Stimulated activated CD4-positive, alpha-beta T cell treated with anti-CD3 and anti-CD28 coated beads, Interleukin-1b, Interleukin-23, amount 100 ng/mL, for 24 hours (primary cell): ENCODE measurements around the gene AP3S2.
A peak's percentile ranks its signal among the peaks of the same experiment; 100 is the strongest.
"Not testable (repeated sequence)": the region's sequence is repeated elsewhere in the genome, so short reads cannot be mapped to it uniquely, and the experiment has no call there.

Source experiments
- DNase-seq, 4 experiments: peaks; one replicate each; pipeline ENCODE4 v3.0.0-alpha.2; 2020; ENCODE audit warnings: low read depth in 4 of 4, low spot score in 1 of 4

Gene AP3S2

DNA sequence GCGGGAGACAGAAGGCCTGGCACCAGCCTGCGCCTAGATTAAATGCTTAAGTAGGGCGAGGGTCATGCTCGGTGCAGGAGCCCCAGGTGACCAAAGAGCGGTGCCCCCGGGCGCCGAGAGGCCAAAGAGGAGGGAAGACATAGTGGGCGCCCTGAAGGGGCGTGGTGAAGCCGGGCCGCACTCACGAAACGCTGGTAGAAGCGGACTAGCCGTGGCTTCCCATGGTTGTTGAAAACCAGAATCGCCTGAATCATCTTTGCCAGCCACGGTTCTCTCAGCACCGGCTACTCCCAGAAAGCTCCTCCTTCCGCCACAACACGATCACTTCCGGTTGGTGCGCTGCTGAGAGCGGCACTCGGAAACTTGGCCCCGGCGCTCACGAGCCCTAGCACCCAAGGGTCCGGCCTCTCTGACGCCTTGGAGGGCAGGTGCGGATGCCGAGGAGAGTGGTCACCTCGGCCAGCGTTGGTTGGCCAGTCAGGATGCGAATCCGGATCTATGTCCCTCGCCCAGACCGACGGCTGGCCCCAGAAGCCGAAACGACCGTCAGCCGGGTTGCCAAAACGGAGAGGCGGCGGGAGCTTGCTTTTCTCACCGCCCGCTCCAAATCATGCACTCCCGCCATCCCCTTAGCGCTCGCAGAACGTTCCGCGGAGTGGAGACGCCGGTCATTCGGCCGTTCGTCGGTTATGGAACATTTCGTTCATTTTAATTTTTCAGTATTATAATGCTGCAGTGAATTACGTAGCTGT lies at the start of gene AP3S2:
AP3S2 (minus strand) TSS at position 299 of the 752 bp plus-strand sequence; CDS start at position 254, 45 bp downstream.
- DNase-seq, result peak; percentile 77 to 86 (median 84)

DNA sequence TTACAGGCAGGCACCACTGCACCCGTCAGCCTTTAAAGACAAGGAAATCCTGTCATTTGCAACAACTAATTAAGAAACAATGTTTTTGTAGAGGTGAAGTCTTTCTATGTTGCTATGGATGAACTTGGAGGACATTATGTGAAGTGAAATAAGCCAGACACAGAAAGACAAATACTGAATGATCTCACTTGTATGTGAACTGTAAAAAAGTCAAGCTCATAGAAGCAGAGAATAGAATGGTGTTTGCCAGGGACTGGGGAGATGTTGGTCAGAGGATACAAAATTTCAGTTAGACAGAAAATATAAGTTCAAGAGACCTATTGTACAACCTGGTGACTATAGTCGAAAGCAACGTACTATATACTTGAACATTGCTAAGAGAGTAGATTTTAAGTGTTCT lies 46.1 kb upstream of the AP3S2 start:
- no peak for DNase-seq

DNA sequence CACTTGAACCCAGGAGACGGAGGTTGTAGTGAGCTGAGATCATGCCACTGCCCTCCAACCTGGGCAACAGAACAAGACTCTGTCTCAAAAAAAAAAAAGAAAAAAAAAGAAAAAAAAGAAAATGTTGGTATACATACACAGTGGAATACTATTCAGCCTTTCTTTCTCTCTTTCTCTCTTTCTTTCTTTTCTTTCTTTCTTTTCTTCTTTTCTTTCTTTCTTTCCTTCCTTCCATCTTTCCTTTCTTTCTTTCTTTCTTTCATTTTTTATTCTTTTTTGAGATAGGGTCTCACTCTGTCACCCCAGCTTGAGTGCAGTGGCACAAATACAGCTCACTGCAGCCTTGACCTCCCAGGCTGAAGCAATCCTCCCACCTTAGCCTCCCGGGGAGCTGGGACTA lies 45.6 kb upstream of the AP3S2 start:
- not testable (repeated sequence) for DNase-seq

DNA sequence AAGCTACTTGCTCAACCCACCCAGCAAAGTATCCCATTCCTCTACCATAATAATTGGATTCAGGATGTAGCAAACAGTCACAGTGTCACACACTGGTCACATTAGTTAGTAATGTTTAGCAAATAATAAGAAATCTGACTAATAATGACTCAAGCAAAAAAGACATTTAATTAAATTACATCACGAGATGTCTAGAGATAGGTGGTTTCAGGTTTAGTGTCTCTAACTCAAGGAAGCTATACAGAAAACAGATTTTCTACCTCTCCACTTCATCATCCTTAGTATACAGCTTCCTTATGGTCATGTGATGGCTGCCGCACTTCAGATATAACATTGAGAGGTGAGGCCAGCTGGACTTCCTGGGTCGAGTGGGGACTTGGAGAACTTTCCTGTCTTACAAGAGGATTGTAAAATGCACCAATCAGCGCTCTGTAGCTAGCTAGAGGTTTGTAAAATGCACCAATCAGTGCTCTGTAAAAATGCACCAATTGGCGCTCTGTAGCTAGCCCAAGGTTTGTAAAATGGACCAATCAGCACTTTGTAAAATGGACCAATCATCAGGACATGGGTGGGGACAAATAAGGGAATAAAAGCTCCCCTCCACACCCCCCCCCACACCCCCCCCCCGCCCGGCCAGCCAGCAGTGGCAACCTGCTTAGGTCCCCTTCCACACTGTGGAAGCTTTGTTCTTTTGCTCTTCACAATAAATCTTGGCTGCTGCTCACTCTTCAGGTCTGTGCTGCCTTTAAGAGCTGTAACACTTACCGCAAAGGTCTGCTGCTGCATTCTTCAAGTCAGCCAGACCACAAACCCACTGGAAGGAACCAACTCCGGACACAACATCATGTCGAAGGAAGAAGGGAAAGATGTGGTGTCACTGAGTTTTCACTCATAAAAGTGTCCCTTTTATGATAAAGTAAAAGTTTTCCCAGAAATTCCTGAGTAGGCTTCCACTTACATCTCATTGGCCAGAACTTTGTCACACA lies 43.9 kb upstream of the AP3S2 start:
- DNase-seq, result no peak

DNA sequence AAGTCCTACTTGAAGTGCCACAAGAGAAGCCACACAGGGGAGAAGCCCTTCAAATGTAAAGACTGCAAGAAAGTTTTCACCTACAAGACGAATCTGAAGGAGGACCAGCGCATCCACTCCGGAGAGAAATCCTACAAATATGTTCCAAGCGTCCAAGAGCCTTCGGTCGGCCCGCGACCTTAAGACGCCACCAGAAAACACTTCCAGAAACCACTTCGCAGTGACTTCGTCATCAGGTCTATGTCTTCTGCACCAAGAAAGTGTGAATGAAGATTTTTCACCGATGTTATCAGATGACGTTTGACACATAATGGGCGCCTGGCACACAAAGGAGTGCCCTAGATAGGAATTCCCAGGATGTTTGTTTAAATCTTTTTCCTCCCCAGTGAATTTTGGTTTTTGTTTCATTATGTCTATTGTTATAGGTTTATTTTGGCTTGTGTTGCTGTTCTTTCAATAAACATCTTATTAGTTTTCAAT lies 43.0 kb upstream of the AP3S2 start:
- DNase-seq, result no peak

DNA sequence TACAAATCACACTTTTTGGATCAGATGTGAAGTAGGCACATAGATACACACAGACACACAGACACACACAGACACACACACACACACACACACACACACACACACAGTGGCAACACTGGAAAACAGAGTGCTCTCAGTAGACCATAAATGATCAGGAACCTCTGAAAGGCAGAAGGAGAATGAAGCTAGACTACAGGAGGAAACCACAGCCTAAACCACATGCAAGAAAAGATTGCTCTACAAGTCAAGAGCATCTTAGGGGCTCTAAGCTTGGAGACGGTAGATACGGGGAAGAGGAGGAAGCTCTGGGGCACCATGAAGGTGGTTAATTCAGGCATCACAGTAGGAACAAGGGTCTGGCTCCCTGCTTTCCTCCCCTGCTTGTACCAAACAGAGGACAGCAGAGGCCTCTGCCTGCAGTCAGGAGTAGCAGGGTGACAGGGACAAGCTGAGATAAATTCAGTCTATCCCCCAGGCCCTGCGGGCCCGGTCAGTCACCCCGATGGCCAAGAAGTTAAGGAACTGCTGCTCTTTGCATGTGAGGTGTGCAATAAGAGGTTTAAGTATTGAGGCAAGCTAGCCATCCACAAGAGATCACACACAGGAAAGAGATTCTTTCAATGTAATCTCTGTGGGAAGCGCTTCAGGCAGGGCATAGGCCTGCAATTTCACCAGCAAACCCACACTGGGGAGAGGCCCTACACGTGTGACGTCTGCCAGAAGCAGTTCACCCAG lies 42.4 kb upstream of the AP3S2 start:
- DNase-seq, result no peak

DNA sequence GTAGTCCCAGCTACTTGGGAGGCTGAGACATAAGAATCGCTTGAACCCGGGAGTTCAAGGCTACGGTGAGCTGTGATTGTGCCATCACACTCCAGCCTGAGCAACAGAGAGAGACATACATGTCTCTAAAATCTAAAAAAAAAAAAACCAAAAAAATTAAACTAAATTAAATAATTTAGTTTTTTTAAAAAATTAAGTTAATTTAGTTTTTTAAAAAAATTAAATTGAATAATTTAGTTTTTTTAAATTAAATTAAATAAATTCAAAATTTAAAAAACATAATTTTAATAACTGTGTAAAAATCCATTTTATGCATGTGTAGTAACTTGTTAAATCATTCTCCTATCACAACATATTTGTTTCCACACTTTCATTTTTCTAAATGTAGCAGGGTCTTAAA lies 39.1 kb upstream of the AP3S2 start:
- DNase-seq, result no peak

DNA sequence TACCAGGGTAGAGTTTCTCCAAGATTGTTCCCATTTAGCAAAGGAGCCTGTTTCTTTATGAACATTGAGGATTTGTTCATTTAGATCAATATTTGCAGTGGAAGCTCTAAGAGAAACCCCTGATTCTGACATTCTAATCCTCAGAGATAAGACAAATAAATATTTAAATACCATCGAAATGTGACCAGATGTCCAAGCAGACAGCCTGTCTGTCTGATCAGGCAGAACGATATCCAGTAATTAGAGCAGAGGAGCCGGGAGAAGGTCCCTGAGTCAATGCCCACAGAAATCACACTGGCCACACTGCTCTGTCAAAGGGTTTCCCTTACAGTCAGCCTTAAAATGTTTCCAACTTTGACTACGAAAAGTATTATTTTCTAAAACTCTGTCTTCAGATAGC lies 34.6 kb upstream of the AP3S2 start:
- DNase-seq, result no peak

DNA sequence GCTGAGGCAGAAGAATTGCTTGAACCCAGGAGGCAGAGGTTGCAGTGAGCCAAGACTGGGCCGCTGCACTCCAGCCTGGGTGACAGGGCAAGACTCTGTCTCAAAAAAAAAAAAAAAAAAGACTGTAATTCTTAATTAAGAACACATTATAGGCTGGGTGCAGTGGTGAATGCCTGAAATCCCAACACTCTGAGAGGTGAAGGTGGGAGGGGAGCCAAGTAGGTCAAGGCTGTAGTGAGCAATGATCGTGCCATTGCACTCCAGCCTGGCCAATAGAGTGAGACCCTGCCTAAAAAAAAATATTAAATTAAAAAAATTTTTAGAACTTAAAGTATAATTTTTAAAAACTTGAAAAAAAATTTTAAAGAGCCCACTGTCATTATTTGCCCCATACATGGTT lies 32.4 kb upstream of the AP3S2 start:
- DNase-seq, result no peak

DNA sequence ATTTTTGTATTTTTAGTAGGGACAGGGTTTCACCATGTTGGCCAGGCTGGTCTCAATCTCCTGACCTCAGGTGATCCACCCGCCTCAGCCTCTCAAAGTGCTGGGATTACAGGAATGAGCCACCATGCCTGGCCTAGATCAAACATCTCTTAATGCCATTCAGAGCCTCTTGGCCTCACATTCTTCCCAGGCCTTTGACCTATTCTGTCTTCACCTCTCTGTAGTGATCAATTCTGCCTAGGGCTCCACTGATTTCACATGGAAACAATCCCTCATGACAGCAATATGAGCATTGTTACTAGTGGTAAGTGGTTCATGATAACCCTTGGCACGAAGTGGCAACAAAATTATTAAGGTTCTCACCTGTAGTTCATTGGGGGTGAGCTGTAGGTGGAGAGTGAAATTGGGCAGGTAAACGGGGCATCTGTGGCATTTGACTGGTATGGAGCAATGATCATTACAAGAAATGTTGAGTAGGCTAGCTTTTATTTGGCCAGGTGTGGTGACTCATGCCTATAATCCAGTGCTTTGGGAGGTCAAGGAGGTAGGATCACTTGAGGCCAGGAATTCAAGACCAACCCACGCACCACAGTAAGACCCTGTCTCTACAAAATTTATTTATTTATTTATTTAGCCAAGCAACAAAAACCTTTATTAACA lies 23.8 kb upstream of the AP3S2 start:
- DNase-seq, result no peak

DNA sequence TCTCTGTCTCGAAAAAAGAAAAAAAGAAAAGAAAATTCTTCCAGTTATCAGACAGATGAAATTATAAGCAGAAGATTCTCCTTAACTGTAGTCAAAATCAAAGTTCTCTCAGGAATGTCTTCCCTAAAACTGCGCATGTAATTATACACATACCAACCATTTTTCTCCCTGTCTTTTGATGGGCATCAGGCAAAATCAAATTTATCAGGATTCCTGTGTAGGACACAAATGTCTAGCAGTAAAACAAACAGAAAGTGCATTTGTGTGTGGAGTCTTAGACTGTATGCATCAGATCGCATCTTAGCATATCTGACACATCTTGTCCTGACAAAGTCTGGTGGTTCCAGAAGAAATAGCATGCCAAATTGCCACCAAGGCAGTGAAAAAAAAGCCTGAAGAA lies 22.9 kb upstream of the AP3S2 start:
- DNase-seq, result no peak

DNA sequence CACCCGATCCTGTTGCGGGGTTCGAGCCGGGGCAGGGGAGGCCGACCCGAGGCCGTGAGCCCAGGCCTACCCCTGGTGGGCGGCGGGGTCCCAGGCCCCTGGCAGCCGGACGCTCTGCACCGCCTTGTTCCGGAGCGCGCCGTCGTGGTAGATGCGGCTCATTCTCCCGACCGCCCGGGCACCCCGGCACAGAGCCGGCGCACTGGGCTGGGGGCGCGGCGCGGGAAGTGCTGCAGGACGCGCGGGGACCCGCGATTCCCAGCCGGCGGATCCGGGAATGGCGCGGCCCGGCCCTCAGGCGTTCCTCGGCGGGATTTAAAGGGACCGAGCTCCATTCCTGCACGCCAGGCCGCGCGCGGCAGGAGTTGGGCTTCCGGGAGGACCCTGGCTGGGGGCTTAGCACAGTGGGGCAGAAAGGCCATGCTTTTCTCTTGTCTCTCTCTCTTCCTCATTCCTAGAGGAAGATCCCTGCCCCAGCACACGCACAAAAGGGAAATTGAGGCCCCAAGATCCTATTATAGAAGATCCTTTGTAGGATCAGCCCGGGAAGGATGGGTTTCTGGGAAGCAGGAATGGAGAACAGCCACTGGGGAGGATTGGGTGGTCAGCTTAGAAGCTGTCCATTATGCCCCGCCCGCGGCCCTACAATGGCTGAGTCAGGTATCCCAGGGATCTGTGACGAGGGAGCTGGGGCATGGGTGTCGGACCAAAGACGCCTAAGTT lies 19.0 kb upstream of the AP3S2 start, which contains the start of gene ARPIN:
ARPIN (minus strand) TSS at position 279 of the 723 bp plus-strand sequence; CDS start at position 162, 117 bp downstream.
- DNase-seq, result no peak

DNA sequence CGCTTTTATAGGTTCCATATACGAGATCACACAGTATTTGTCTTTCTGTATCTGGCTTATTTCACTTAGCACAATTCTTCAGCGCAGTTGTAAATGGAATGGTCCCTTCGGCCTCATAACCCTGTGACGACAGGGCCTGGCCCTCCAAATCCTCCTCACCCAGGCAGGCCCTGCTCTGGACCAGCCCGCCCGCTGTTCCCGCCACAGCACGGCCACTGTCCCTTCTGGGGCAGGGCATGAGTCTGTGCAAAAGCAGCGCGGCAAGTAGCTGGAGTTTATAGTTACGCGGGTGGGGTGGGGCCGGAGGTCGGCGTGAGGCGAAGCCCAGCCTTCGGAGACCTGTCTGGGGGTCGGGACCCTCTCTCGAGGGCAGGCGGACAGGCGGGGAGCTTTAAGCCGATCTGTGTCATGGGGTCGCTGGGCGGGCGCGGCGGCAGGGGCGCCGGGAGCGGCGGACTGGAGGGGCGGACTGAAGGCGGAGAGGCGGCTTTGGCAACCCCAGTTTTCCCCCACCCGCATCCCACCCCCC lies 18.4 kb upstream of the AP3S2 start:
- DNase-seq, result no peak

DNA sequence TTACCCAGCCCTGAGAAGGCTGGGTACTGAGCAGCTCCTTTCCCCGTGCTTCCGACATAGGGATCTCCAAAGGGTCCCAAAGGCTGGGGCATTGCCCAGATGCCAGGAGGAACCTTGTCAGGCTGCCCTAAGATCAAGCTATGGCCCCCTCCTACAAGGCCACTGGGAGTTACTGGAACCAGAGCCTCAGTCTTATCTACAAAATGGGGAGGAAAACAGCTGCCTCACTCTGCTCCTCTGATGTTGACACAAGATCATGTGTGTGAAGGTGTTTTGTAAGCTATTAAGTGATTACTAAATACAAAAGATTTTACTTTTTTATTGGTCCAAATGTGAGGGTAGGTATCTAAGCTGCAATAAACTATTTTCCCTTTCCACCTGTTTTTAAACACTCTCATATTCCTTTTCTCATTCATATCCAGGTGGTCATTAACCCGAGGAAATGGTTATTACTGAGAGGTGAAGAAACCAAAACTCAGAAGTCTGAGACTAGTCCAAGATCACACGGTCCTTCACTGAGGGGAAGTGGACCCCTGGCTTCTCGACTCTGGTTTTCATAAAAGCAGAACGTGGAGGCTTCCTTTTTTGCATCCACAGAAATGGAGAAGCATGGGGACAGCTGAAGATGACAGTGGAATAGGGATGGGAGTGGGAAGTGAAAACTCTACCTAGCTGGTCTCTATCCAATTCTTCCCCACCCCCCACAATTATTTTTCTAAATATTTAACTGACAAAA lies 17.3 kb upstream of the AP3S2 start:
- no peak for DNase-seq

DNA sequence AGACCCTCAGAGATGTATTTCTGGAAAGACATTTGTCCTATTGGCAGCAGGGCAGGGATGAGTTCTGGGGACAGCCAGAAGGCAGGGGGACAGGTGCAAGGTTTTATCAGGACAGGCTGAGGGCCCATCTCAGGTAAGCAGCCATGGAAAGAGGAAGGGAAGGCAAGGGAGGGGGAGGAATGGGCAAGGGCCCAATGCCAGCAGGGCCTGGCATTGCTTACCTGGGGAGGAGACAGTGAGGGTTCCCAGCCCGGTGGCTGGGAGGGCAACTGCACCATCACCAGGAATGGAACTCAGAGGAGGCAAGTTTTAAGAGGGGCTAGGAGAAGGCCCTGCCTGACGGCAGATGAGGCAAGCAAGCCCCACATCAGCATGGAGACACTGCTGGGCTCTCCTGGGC lies 15.8 kb upstream of the AP3S2 start:
- DNase-seq, result no peak

DNA sequence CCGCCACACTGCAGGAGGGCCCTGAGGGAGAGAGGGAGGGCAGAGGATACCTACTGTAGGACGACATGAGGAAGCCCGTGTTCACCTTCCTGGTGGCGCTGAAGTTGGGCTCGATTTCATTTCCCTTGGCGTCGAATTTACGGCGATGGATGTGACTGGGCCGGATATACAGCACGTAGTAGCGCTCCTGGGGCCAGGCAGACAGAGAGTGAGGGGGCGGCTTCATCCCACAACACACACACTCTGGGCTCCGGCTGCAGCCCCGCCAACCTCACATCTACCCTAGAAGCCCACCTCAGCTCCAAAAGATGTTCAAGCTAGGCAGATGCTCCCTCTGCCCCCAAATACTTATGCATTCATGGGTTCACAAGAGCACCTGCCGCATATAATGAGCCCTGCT lies 14.4 kb upstream of the AP3S2 start:
- DNase-seq, result no peak

DNA sequence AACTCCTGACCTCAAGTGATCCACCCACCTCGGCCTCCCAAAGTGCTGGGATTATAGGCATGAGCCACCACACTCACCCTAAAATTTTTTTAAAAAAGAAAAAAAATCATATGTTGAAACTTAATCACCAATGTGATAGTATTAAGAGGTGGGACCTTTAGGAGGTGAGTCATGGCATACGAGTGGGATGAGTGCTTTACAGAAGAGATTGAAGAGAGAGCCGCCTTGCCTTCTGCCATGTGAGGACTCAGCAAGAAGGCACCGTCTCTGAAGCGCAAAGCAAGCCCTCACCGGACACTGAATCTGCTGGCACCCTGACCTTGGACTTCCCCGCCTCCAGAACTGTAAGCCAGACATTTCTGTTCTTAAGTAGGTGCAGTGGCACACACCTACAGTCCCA lies 13.5 kb upstream of the AP3S2 start:
- DNase-seq, result no peak

DNA sequence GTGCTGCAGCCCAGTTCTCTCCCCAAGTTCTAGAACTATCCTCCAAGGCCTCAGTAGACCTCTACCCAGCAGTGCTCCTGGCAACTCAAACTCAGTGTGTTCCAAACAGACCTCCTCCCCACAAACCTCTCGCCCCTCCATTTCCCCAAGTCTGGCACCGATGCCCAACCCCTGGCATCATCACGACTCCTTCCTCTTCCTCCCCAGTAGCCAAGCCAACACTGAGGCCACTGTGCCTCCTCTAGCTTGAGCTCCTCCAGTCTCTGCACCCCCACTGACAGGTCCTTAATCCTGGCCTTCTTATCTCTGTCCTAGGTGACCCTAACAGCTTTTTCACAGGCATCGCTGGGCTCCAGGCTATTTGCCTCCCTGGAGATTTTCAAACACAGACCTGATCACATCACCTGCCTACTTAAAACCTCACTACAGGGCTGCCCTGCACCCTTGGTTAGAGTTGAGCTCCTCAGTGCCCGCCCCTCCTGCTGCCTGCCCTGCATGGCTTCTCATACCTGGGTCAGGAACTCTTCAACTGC lies 12.1 kb upstream of the AP3S2 start:
- DNase-seq, result no peak

DNA sequence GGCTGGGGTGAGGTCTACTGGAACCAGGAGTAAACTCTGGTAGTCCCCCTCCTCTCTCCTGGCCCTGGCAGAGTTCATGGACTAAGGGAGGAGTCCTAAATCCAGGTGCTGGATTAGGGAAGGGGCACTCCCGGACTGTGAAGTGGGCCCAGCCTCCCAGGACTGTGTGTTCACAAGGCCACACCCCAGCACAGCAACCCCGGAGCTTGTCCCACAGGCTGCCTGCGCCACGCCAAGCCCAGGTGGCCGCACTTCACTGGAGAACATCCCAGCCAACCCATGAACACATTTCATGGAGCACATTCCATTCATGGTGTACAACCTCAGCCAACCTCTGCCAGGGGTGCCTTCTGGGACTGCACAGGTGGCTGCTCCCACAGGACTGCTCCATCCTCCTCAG lies 10.7 kb upstream of the AP3S2 start:
- DNase-seq, result no peak
